K562 (cell line): ENCODE measurements around the gene SETX. TPM values are rescaled to one million over a fixed set of nuclear protein-coding genes. Genes with fewer than 3 reads are reported as not detected.

Experiments used
- BHLHE40 ChIP-seq: IDR thresholded peaks from 2 replicates; pipeline ENCODE4 v1.6.1; 2011; ENCODE audit warnings: low read length, improper control_type of control experiment
- CBFB ChIP-seq: sonication (generic); formaldehyde crosslinking; IDR thresholded peaks from 2 replicates; pipeline ENCODE4 v1.4.0; 2020; ENCODE audit warnings: mild to moderate bottlenecking, missing genetic modification reagents
- JUN ChIP-seq, 2 experiments: sonication (generic) in 1 of 2; formaldehyde crosslinking in 1 of 2; IDR thresholded peaks; 2 replicates each; pipeline versions ENCODE4 v1.6.1 to v1.8.0; 2012 to 2022; ENCODE audit warnings: borderline replicate concordance in 2 of 2, mild to moderate bottlenecking in 2 of 2, improper control_type of control experiment in 1 of 2, low read depth in 1 of 2, low read length in 1 of 2, missing genetic modification reagents in 1 of 2
- KLF16 ChIP-seq: IDR thresholded peaks from 2 replicates; pipeline ENCODE4 v1.6.1; 2016; ENCODE audit warnings: antibody characterized with exemption
- NR4A1 ChIP-seq, 2 experiments: fragments of 250-450 bp in 1 of 2; fragments of 450-650 bp in 1 of 2; sonication (Bioruptor Pico) in 1 of 2; IDR thresholded peaks; 2 replicates each; pipeline versions ENCODE4 v1.4.0 to v1.6.1; 2016 to 2020; ENCODE audit warnings: mild to moderate bottlenecking in 2 of 2, missing compliant biosample characterization in 1 of 2, missing genetic modification characterization in 1 of 2, moderate library complexity in 1 of 2
- RAD21 ChIP-seq, 2 experiments: fragments of 250-450 bp in 1 of 2; fragments of 450-650 bp in 1 of 2; sonication (Bioruptor Pico) in 1 of 2; formaldehyde crosslinking in 1 of 2; IDR thresholded peaks in 1 of 2; conservative IDR thresholded peaks in 1 of 2; 2 replicates each; pipeline versions ENCODE4 v1.4.0 to v1.8.0; 2020 to 2022; ENCODE audit warnings: mild to moderate bottlenecking in 2 of 2, moderate library complexity in 1 of 2
- REST ChIP-seq, 2 experiments: fragments of 450-650 bp; formaldehyde crosslinking in 1 of 2; IDR thresholded peaks; 2 replicates each; pipeline versions ENCODE4 v1.4.0 to v1.6.1; 2014 to 2020; ENCODE audit warnings: mild to moderate bottlenecking in 2 of 2, borderline replicate concordance in 1 of 2, low read depth in 1 of 2
- RFX5 ChIP-seq: IDR thresholded peaks from 2 replicates; pipeline ENCODE4 v1.6.1; 2011; ENCODE audit warnings: low read depth, mild to moderate bottlenecking, improper control_type of control experiment, low read length
- TRIM28 ChIP-seq: fragments of 450-650 bp; IDR thresholded peaks from 2 replicates; pipeline ENCODE4 v1.6.1; 2017
- XRCC5 ChIP-seq: fragments of 200-400 bp; formaldehyde crosslinking; IDR thresholded peaks from 2 replicates; pipeline ENCODE4 v1.6.1; 2017; ENCODE audit warnings: low read depth, mild to moderate bottlenecking, low read length
- polyA plus RNA-seq, 8 experiments: library from polyadenylated mRNA; depleted of rRNA in 4 of 8; stranded (reverse) in 5 of 8; unstranded in 3 of 8; fragments of >200 nt; fragmentation: Nextera tagmentation in 2 of 8; fragmentation: Illumina TruSeq in 1 of 8; extraction: Ambion mirVana in 2 of 8; extraction: Trizol in 1 of 8; gene quantifications; 2 replicates each; pipeline versions ENCODE4 v1.2.1 to v1.2.3, GENCODE V29; 2011 to 2014; ENCODE audit warnings: inconsistent platforms in 1 of 8, missing spikeins in 1 of 8
- total RNA-seq, 7 experiments: library from RNA; depleted of rRNA in 6 of 7; stranded (reverse); fragments of >200 nt in 6 of 7; fragmentation: Illumina TruSeq in 2 of 7; extraction: Trizol in 2 of 7; gene quantifications; 2 replicates each; pipeline versions ENCODE4 v1.2.1 to v1.2.3, GENCODE V29; 2011 to 2021; ENCODE audit warnings: low replicate concordance in 1 of 7
- TF ChIP-seq, protein P1 (sequence below): IDR thresholded peaks from 2 replicates; pipeline ENCODE4 v1.6.1; 2014; ENCODE audit warnings: antibody characterized with exemption

SETX gene
- total and polyA plus RNA-seq, 9 of the 15 experiments (the other 6 are each of a cell fraction or from before 2014, with no cell fraction given): 8.7 to 45.7 (median 28.7) TPM

DNA sequence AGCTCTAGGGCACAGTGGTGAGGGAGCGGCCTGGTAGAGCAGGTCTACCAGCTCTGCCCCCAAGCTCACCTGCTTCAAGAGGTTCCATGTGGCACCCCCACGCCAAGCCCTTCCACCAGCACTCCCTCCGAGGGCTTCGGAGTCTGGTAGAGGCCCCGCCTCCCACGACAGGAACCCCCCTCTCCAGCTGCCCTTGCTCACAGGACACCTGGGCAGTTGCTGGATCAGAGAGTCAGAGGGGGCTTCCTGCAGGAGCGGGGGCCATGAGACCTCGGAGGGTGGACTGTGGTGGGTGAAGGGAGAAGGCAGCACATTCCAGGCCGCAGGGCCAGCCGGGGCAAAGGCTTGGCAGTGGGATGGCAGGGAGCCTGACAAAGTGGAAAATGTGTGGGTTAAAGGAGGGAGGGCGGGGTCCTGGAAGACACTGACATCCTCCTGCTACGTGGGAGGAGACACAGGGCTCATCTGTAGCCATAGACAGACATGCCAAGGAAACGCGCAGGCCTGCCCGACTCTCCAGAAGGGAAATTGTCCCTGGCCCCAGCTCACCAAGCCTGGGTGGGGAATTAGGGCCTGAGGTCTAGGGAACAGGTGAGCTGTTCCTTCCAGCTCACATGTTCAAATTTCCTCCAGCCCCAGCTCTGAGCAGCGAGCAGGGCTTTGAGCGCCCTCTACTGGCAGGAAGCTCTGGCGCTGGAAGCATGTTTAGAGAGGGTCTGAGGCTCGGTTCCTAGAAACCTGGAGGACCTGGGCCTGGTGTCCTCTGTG lies 118.7 kb downstream of the SETX start (continued):
- TF ChIP-seq TRIM28: no peak
- 0 out of 2 replicates have a peak, but pooled peaks have one; percentile 40 for TF ChIP-seq XRCC5
- TF ChIP-seq CBFB: no peak
- no peak for TF ChIP-seq NR4A1 (CRISPR knock-in tag; IDR thresholded peaks at IDR 0.05)
- no peak for TF ChIP-seq NR4A1 (tag; IDR thresholded peaks at IDR 0.05)
- peak; percentile 66 for TF ChIP-seq REST (IDR thresholded peaks at IDR 0.05; ENCODE audit: borderline replicate concordance)
- no peak for TF ChIP-seq REST (CRISPR knock-in tag; IDR thresholded peaks at IDR 0.05; ENCODE audit: low read depth)
- TF ChIP-seq RFX5: no peak
- TF ChIP-seq RAD21 (CRISPR knock-in tag; conservative IDR thresholded peaks at IDR 0.05 in 1 of 2, IDR thresholded peaks at IDR 0.05 in 1 of 2): peak; percentile 67 to 88
- TF ChIP-seq JUN (IDR thresholded peaks at IDR 0.05; ENCODE audit: borderline replicate concordance, low read depth, low read length): no peak
- no peak for TF ChIP-seq JUN (CRISPR knock-in tag; IDR thresholded peaks at IDR 0.05; ENCODE audit: borderline replicate concordance)
- TF ChIP-seq, protein P1, sequence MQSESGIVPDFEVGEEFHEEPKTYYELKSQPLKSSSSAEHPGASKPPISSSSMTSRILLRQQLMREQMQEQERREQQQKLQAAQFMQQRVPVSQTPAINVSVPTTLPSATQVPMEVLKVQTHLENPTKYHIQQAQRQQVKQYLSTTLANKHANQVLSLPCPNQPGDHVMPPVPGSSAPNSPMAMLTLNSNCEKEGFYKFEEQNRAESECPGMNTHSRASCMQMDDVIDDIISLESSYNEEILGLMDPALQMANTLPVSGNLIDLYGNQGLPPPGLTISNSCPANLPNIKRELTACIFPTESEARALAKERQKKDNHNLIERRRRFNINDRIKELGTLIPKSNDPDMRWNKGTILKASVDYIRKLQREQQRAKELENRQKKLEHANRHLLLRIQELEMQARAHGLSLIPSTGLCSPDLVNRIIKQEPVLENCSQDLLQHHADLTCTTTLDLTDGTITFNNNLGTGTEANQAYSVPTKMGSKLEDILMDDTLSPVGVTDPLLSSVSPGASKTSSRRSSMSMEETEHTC: no peak
- 0 out of 2 replicates have a peak, but pooled peaks have one; percentile 20 for TF ChIP-seq BHLHE40
- peak; percentile 49 for TF ChIP-seq KLF16
